NOMO-1 (cell line): ENCODE measurements around the gene FBXW7.

Experiments
- DNase-seq, 2 experiments: peaks; one replicate each; lab custom pipeline; 2025; ENCODE audit not compliant: unreplicated experiment in 2 of 2; lab: John Stamatoyannopoulos, UW

Gene FBXW7, protein sequence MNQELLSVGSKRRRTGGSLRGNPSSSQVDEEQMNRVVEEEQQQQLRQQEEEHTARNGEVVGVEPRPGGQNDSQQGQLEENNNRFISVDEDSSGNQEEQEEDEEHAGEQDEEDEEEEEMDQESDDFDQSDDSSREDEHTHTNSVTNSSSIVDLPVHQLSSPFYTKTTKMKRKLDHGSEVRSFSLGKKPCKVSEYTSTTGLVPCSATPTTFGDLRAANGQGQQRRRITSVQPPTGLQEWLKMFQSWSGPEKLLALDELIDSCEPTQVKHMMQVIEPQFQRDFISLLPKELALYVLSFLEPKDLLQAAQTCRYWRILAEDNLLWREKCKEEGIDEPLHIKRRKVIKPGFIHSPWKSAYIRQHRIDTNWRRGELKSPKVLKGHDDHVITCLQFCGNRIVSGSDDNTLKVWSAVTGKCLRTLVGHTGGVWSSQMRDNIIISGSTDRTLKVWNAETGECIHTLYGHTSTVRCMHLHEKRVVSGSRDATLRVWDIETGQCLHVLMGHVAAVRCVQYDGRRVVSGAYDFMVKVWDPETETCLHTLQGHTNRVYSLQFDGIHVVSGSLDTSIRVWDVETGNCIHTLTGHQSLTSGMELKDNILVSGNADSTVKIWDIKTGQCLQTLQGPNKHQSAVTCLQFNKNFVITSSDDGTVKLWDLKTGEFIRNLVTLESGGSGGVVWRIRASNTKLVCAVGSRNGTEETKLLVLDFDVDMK

DNA sequence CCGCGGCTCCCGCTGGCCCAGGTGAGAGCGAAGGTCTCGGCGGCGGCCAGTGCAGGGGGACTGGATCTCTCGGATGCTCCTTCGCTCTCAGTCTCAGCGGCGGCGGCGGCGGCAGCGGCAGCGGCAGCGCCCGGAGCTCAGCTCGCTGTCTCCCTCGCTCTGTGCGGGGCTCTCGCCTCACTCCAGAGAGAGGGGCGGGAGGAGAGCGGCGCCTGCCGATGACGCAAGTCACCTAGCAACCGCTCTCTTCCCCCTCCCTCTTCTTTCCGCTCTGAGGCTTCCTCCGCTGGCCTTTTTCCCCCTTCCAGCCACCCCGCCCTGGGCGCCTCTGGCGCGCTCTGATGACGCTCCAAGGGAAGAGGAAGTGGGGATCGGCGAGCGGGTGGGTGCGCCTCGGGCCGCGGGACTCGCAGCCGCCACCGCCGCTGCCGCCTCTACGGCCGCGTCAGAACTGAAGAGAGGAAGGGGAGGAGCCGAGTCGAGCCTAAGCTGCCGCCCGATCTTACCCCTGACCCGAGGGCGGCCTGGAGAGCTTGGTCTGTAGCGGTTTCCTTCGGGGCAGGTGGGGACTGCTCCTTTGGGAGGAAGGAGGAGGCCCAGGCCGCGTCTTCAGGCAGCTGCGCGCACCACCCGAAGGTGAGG lies at the start of gene FBXW7:
Gene FBXW7, minus strand, starts transcription at position 190 of the 642 bp plus-strand sequence. CDS start 124,289 bp downstream, outside the sequence.
- peak; percentile 98 to 99 for DNase-seq

DNA sequence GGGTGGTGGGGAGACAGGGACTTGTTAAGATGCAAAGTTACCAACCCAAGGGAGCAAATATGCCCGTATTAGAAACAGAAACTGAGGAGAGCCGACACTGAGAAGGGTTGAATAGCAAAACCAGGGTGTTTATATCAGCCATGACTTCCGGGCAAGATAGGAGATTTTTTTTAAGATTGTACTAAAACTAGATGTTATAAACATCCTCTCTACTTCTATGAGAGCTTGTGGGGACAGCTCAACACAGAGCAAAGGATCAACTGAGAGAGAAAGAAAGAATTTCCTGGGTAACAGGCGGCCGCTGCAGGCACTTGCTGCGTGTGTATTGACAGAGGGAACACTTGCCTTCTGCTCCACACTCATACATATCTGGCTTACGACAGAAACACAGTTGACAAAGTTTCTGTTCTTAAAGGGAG lies 49.1 kb upstream of the FBXW7 start:
- no peak for DNase-seq

DNA sequence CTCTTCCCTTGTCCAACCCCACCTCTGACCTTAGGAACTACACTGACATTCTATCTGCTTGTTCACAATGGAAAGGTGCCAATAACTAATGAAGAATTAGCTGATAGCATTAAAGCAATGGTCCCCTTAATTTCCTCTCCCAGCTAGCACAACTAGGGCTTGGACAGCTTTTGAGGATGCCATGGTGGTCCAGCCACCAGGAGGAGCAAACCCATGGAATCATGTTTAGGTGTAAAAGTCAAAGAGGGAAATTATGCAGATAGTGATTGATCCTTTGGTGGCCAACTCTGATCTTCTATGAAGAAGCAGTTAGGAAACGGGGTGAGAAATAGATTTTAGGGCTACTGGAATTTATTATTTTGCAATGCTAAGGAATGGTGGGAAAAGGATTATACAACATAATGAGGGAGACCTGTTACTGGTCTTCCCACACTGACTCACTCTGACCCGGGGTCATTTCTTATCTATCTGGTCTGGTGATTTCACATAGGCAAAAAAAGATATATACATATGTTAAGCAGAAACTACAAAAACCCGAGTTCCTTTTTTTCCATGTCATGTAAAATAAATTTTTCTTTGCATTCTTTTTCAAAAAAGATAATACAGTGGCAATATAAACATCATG lies 45.8 kb upstream of the FBXW7 start:
- DNase-seq = no peak

DNA sequence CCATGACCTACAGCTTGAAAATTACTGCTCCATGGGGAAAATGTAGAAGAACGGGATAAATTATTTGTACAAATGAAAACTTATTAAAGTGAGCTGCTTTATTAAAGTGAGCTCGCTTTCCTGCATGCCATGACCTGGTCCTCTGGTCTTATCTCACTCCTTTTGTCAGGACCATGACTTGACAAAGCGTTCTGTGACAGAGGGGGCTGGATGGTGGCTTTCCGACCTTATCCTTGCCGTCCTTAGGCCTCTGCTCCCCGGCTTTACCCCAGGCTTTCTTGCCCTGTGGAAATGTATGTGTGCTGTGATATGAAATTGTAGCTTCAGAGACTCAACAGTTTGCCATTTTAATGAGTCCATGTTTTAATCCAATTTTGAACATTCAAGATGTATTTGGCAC lies 44.0 kb upstream of the FBXW7 start:
- no peak for DNase-seq

DNA sequence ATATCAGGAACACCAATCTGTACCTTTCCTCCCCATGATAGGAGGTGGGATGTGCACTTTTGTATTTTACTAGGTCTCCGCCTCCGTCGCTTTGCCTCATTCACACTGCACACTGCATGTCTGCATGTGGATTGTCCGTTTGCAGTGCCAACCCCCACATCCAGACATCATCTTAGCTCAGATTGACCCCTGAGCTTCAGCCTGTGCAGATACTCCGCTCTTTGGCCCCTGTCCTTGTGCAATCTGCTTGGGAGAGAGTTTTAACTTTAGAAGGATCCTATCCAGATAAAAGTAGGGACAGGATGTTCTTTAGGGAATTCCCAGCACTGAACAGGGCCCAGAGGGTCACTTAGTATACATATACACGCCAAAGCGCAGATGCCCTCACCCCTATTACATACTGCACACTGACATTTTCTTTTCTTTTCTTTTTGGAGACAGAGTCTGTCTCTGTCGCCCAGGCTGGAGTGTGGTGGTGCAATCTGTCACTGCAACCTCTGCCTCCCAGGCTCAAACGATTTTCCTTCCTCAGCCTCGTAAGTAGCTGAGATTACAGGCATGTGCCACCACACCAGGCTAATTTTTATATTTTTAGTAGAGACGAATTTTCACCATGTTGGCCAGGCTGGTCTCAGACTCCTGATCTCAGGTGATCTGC lies 43.3 kb upstream of the FBXW7 start:
- DNase-seq = no peak

DNA sequence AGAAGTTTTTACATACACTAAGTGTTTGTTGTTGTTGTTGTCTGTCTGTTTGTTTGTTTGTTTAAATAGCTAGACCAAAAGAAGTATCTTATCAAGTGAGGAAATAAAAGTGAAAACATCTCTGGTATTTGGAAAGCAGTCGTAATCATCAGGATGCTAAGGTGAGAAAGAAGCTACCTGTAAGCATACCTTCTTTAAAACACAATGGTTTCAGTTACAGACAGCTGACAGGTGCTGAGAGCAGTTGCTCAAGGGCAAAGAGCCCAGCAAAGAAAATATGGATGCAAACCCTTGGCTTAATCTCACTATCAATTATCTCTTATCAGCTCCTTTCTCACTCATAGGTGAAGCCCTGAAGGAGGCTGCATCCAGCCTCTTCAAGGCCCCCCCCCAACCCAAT lies 42.8 kb upstream of the FBXW7 start:
- DNase-seq = no peak

DNA sequence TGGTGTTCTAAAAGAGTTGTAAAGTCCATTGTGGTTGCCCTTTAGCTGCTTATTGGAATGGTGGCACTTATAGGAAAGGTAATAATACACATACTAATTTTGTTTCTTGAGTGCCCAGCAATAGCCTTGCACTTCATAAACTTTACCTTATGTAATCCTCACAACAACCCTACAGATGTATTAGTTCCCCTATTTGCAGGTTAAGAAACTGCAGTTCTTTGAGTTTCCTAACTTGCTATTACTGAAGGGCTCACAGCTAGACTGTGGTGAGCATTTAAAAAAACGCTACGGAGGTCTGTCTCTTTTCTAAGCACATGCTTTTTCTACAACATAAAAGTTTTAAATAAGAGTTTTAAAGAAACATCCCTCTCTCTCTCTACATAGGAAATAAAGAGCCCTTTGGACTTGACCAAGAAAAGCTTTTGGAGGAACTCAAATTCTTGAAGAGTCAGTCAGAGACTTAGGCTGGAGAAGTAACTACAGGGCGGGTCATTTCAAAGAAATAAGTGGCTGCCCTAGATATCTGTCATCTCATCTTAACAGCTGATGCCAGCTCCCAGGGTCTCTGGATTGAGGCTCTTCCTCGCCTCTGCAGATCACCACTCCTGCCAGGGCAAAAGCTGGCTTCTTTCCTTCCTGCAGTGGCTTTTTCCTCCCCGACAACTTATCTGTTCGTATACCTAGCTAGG lies 42.0 kb upstream of the FBXW7 start:
- peak; percentile 69 to 91 for DNase-seq

DNA sequence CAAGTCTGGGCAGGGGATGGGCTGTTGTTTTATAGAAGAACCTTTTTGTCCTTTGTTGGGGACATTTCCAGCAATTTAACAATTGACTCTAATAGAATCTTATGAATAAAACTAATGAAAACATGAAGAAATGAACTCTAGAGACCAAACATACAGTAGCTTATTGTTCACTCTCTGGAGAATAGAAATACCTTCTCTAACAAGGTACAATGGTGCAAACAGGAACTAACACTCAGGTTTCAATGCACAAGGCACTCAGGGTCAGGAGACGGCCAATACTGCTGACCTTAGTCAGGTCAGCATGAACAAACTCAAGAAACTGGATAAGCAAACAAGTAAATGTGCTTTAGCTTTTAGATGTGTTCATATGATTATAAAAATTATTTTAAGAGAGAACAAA lies 39.6 kb upstream of the FBXW7 start:
- DNase-seq = no peak

DNA sequence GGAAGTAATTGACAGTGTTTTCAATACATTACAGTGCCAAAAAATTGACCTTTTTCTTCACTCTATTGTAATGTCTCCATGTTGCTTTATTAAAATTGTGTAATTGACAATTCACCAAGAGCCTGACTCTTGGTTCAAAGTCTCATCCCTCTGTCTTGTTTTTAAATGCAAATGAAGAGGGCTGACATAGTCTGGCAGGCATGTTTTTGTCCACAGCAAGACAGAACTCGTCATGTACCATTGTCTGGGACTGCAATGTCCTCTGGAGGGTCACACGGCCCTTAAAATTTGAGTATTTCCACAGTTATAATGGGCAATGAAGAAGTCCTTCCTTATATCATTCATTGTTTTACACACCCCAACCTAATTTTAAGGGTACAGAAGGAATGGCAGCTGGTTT lies 38.0 kb upstream of the FBXW7 start:
- no peak for DNase-seq

DNA sequence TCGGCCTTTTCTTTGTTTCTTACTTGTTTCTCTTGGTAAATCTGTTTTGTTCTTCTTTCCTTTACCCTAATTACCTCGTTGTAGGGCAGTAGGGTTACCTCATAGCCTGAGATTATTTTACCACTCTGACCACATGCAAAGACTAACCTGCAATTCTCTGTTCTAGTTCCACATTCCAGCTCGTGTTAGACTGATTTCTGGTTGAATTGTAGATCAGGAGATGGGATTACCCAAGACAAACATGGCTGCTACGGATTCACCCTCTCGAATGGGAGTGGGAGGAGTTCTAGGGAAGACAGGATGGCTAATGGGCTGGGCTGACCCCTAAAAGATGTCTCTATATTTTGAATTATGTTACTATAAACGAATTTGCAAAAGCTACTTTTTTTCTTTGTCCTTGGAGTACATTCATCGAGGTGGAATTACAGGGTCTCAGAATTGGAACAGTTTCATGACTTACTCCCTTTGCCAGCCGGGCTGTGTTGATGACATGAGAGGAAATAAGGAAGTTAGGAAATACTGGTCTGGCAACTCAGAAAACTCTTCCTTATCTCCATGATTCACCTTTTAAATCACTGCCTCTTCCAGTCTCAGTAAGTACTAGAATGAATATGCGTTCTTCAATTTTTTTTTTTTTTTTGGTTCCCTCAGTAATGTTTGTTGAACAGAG lies 36.7 kb upstream of the FBXW7 start:
- peak; percentile 48 to 85 for DNase-seq

DNA sequence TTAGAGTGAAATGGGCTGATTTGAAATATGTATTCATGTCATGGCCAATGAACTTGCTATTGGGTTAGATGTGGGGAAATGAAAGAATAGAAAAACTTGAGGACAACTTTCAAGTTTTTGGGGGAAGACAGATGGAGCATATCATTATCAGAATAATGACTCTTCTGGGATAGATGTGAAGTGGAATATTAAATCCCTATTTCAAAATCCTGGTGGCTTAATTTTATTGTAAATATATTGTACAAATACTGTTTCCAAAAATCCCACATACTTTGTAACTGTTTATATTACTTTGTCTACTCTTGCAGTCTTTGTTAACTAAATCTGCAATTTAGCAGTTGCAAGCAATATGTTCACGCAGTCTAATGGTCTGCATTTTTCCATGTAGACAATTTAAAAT lies 35.9 kb upstream of the FBXW7 start:
- DNase-seq = no peak

DNA sequence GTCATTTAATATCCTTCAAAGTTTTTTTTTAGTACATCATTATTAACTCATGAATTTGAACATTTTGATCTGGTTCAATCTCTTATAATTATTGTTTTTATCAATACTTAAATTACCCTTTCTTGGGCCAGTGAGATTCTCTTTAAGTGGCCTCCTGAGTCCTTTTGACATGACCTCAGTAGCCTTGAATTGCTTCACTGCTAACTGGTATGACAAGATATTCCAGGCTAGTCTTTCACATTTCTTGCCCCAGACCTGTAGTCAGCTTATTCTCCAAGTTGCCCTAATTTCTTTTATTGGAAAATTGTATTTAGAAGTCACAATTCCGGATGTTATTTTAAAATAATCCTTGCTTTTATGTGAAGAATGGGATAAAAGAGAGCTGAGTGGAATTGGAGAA lies 35.4 kb upstream of the FBXW7 start:
- DNase-seq = no peak

DNA sequence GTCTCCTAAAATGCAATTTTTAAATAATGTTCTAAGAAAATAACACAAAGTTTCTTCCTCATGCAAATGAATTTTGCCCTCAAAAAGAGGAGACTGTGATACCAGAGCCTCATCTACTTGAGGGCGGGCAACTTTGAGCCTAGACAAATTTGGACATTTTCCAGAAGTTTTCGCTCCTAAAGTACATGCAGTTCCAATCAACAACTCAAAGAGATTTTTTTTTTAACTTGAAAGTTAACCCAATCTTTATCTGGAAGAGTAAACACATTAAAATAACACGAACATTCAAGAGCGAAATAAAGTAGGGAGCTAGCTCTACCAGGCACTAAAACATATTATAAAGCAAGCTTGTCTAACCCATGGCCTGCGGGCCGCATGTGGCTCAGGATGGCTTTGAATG lies 29.4 kb upstream of the FBXW7 start:
- no peak for DNase-seq

DNA sequence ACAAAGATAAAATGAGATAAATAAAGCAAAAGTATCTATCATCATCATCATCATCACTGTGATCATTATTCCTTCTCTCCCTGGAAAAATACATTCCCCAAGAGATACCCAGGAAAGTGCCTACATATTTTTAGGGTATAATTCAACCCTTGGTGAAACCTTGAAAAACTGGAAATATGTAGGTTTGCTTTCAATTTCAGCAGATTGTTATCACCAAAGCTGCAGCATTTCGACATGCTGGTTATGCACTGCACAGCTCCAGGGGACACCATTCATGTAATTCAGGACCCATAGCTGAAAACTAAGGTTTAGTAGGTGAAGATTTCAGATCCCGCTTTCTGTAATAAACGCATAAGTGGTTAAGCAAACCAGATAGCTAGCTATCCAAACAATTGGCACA lies 28.4 kb upstream of the FBXW7 start:
- no peak for DNase-seq

DNA sequence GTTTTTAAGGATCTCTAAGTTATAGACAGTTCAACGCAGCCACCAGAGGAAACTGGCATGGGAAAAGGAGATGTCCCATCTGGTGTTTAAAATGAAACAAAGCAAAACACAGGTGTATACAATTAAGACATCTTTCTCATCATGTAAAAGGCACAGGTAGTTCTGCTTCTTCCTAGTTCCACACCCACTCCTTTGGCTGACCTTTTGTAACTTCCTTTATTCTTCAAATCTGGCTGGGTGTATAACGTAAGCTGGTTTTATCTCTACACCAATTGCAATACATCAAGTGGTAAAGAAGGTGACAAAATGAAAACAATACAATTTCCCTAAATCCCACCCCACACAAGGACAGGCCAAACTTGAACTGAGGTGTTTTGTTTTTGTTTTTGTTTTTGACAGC lies 27.3 kb upstream of the FBXW7 start:
- peak in 1 of 2 experiments; percentile 2 for DNase-seq

DNA sequence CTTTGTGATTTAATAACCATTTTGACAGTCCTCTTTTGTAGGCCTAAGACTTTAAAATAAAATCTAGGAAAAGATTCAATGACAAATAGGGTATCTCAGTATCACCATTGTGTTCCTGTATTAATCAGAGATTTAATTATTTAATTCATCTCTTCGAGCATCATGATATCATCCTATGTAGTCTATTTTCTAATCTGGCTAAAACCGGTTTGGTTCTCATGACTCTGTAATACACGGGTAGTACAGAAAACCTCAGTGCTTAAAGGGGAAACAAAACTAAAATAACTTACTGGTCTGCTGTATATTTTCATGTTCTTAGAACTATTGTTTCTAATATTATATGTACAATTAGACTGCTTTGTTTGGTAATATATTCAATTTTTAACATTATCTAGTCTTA lies 23.7 kb upstream of the FBXW7 start:
- no peak for DNase-seq

DNA sequence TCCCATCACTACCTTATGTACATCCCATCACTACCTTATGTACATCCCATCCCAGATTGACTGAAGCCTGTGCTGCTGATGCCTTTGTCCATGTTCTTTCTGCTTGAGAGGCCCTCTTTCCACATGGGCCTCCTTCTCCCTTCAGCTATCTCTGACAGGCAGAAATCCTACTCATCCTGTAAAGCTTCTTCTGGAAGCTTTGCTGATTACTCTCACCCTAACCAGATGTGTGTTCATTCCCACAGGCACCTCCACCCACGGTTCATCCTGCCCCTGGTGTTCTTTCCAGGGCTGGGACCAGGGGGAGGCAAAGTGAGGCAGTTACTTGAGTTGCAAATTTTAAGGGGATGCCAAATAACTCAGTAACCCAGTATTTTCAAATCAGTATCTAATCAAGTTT lies 22.5 kb upstream of the FBXW7 start:
- DNase-seq = no peak

DNA sequence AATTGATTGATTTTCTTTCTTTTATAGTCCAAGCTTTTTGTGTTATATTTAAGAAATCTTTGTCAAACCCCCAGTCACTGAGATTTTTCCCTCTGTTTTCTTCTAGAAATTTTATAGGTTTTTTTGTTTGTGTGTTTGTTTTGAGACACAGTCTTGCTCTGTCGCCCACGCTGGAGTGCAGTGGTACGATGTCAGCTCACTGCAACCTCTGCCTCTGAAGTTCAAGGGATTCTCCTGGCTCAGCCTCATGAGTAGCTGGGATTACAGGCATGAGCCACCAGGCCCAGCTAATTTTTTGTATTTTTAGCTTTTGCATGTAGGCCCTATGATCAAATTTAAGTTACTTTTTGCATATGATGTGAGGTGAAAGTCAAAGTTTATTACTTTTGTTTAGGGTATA lies 20.9 kb upstream of the FBXW7 start:
- no peak for DNase-seq

DNA sequence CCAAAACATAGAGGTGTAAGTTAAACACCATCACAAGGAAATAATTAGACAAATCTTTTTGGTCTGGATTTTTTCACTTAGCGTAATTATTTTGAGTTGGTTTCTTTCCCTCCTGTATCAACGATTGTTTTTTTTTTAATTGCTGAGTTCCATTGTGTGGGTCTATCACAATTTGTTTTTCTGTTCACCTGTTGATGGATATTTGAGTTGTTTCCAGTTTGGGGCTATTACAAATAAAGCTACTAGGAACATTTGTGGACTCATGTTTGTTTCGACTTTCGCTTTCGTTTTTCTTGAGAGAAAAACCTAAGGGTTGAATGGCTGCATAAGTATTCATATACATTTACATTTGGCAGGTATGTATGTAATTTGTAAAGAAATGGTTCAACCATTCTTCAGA lies 20.4 kb upstream of the FBXW7 start:
- DNase-seq = no peak

DNA sequence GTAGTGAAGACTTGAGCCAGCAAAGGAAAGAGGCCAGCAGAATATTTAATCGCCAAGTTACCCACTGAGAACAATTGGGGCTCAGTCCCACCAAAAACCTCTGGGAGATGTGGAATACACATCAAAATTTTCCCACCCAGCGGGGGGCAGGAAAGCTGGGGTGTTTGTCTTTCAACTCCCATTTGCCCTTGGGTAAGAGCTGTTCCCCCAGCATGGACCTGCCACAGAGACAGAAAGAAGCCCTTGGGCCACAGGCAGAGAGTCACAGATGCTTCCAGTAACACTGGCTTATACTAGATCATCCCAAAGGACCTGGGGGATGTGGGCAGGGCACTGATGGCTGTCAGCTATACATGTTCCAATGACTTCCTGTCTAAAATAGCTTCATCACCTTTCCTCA lies 18.9 kb upstream of the FBXW7 start:
- no peak for DNase-seq
